ENCODE data around the gene APOH. TPM values are rescaled to one million over a fixed set of nuclear protein-coding genes. Genes with fewer than 3 reads are reported as not detected.

The APOH gene
- total and polyA plus RNA-seq, 9 of the 15 experiments (the other 6 are each of a cell fraction or from before 2014, with no cell fraction given): 1.1 TPM; not detected in 8

- no peak for TF ChIP-seq ZMIZ1 (IDR thresholded peaks at IDR 0.05; ENCODE audit: low read depth in 2 of 2, low read length in 2 of 2)
- peak; percentile 88 for TF ChIP-seq SMARCA4 (IDR thresholded peaks at IDR 0.05)
- TF ChIP-seq KLF1 (tag; IDR thresholded peaks at IDR 0.05): no peak
Observed at GRCh38 chr17:66272811-66273585, 43.8 kb upstream of the APOH start (continued).

GRCh38 chr17:66271512-66271911 lies 42.3 kb upstream of the APOH start:
- intact Hi-C loops (cut with micrococcal nuclease) (no loop called here), in situ Hi-C loops (cut with MboI) (no loop called here)
- H3K9me1 ChIP-seq (ENCODE audit: control insufficient read depth, insufficient read depth, low read length): no peaks in the 10 kb centered on the region
- peaks cover 0 to 7% of the 10 kb centered on the region in 2 experiments; a peak in 2 of 5 replicates for H3K27me3 ChIP-seq (ENCODE audit: control insufficient read depth in 2 of 2, insufficient read depth in 2 of 2, low read length in 2 of 2)
- H3K4me2 ChIP-seq (ENCODE audit: insufficient read depth, low read length): no peak overlapping the region
- POLR2A ChIA-PET: interaction anchor here (0.6 kb wide), 2 partner anchors 322 to 1086 kb away, joined by 3 read pairs; no protein-coding TSS in a partner anchor
- no peak overlapping the region for H3K4me3 ChIP-seq
- no peaks in the 10 kb centered on the region for H3K9me3 ChIP-seq (replicated peaks; ENCODE audit: control insufficient read depth, insufficient read depth, low read depth, low read length)
- ATAC-seq: no peak
- no peaks in the 10 kb centered on the region for H3K79me2 ChIP-seq (ENCODE audit: control insufficient read depth, insufficient read depth, low read length)
- no peak overlapping the region for H3K9ac ChIP-seq (ENCODE audit: insufficient read depth in 1 of 2, low read depth in 2 of 2, low read length in 2 of 2)
- no peak for FAIRE-seq
- CTCF ChIA-PET (ENCODE audit: low intra/inter-chr PET ratio): no interaction called here
- no peak for DNase-seq (ENCODE audit: extremely low read depth in 1 of 4, low spot score in 3 of 4)
- H3K4me1 ChIP-seq (replicated peaks in 1 of 2; ENCODE audit: control insufficient read depth in 2 of 2, insufficient read depth in 2 of 2, low read length in 2 of 2): peaks cover 0 to 20% of the 10 kb centered on the region in 2 experiments; a peak in 4 of 5 replicates
- no peak overlapping the region for H3K27ac ChIP-seq (ENCODE audit: extremely low read depth, low read depth, low read length)
- H4K20me1 ChIP-seq (replicated peaks; ENCODE audit: control insufficient read depth, insufficient read depth, low read length): peaks cover under 1% of the 10 kb centered on the region; the same call in 1 of the 2 replicates
- BruUV-seq (replicated peaks): no TSS peak
- 47% methylated on average over 3 of the region's 3 CpGs for WGBS (ENCODE audit: insufficient coverage, low coverage, missing lambda C conversion rate)
- H3K36me3 ChIP-seq (ENCODE audit: control insufficient read depth, insufficient read depth, low read length): no peaks in the 10 kb centered on the region
- no peak overlapping the region for H2AFZ ChIP-seq (ENCODE audit: low read depth, low read length)
- peak; percentile 40 for TF ChIP-seq ZNF146 (CRISPR knock-in tag; IDR thresholded peaks at IDR 0.05; ENCODE audit: unreplicated experiment)
- no peak for TF ChIP-seq ZBTB2 (IDR thresholded peaks at IDR 0.05)
- TF ChIP-seq NR2C1 (IDR thresholded peaks at IDR 0.05): no peak
- TF ChIP-seq NR2C1 (tag; IDR thresholded peaks at IDR 0.05): no peak
- TF ChIP-seq BRCA1 (IDR thresholded peaks at IDR 0.05): no peak
- TF ChIP-seq BRCA1 (CRISPR knock-in tag; IDR thresholded peaks at IDR 0.05): no peak
- no peak for TF ChIP-seq MAFG (tag; conservative IDR thresholded peaks at IDR 0.05)
- peak; percentile 50 for TF ChIP-seq RBM25 (IDR thresholded peaks at IDR 0.05; ENCODE audit: low read depth, low read length, severe bottlenecking)

Measured in K562 (cell line).